Endothelial cell (in vitro differentiated cells): ENCODE data around the gene SELENOO. TPM values are rescaled to one million over a fixed set of nuclear protein-coding genes. Genes with fewer than 3 reads are reported as not detected.

ENCODE experiments used
- DNase-seq: peaks from one replicate; pipeline ENCODE4 v3.0.0; 2021; ENCODE audit warnings: low spot score
- H3K27ac Mint-ChIP-seq: one replicate; pipeline ENCODE4 v1.8.0; 2021; ENCODE audit warnings: mixed read lengths, inconsistent platforms; ENCODE audit not compliant: unreplicated experiment
- H3K27me3 Mint-ChIP-seq: one replicate; pipeline ENCODE4 v1.8.0; 2021; ENCODE audit warnings: mild to moderate bottlenecking, moderate library complexity, mixed read lengths, inconsistent platforms; ENCODE audit not compliant: unreplicated experiment
- H3K36me3 Mint-ChIP-seq: one replicate; pipeline ENCODE4 v1.8.0; 2021; ENCODE audit warnings: mild to moderate bottlenecking, low read depth, mixed read lengths, inconsistent platforms; ENCODE audit not compliant: unreplicated experiment
- H3K4me1 Mint-ChIP-seq: one replicate; pipeline ENCODE4 v1.8.0; 2021; ENCODE audit warnings: mild to moderate bottlenecking, mixed read lengths, inconsistent platforms; ENCODE audit not compliant: unreplicated experiment
- H3K4me3 Mint-ChIP-seq: one replicate; pipeline ENCODE4 v1.8.0; 2021; ENCODE audit warnings: mild to moderate bottlenecking, mixed read lengths, inconsistent platforms; ENCODE audit not compliant: unreplicated experiment
- H3K9me3 Mint-ChIP-seq: one replicate; pipeline ENCODE4 v1.8.0; 2021; ENCODE audit warnings: mixed read lengths, inconsistent platforms; ENCODE audit not compliant: unreplicated experiment
- CTCF ChIP-seq: fragments of 200-600 bp; sonication (generic); IDR thresholded peaks from one replicate; pipeline ENCODE4 v1.5.0; 2021; ENCODE audit warnings: antibody characterized with exemption; ENCODE audit not compliant: unreplicated experiment
- total RNA-seq: library from RNA; stranded (reverse); fragmentation: NEBNext Ultra II Directional; extraction: Animal tissue kit (Norgen Biotek cat#: 25700); gene quantifications from one replicate; pipeline ENCODE4 v1.2.1, GENCODE V29; 2021; ENCODE audit not compliant: unreplicated experiment

SELENOO gene
- total RNA-seq, 1 donor from 2014 or later: 18.7 TPM

DNA sequence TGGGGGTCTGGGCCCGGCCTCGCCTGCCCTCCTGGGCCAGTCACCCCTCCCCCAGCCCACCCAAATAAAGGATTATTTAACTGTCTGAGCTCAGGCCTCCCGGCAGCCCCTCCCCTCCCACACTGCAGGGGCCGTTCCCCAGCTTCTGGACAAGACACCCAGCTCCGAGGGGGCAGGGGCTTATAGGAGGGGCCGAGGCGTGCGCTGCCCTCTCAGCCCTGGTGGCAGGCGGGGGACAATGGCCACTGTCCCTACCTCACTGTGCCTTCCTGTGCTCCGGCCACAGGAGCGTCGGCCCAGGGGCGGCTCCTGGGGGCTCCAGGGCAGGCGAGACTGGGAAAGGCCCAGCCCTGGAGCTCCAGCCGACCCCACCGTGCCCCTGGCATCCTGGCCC is 2.2 kb upstream of the SELENOO start:
- Mint-ChIP-seq H3K36me3 (peaks cover 4% of the 10 kb centered on the region), H3K27ac (no peak overlapping the region), H3K9me3 (no peaks in the 10 kb centered on the region), H3K4me1 (peaks cover 6% of the 10 kb centered on the region), H3K27me3 (peaks cover 7% of the 10 kb centered on the region), H3K4me3 (no peak overlapping the region)
- no peak for TF ChIP-seq CTCF
- DNase-seq: no peak

DNA sequence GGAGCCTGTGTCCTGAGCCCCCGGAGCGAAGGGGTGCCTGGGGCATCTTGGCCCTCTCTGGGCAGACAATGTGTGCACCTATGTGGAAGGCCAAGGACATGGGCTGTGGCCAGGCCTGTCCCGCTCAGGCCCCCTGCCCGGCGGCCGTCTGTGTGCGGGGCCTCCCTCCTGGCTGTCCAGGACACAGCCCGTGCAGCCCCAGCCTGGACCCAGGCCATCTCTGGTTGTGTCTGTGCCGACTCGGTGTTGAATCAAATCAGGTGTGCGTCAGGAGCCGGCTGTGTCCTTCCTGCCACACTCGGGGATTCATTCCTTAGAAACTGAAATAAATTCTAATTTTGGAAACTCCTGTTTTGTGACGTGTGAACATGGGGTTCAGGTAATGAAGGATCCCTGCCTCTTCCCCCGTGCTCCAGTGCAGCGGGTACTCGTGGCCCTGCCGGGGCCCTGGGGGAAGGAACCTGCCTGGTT is 1.5 kb upstream of the SELENOO start:
- DNase-seq: no peak
- H3K9me3 Mint-ChIP-seq: no peaks in the 10 kb centered on the region

DNA sequence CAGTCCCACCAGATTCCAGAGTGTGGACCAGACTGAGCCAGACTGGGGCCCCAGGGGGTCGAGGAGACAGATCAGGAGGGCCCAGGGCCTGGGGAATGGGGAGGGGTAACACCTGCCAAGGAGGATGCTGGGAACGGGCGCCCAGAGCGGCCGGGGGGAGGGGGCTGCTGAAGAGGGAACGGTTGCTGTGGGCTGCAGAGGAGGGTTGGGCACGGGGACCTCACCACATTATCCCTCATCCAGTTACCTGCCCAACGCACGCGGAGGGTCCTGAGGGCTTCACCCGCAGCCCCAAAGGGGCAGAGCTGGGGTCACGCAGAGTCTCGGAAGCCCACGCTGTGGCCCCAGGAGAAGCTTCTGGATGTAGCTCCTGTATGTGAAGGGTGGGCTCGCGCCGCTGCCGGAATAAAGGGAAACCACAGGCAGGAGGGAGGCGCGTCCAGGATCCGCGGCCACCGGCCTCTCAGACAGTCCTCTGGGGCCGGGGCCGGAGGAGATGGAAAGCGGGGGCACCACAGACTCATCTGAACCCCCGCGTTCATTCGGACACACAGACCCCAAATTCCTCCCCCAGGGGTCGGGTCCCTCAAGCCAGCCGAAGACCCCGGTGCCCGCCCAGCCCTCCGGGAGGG is 866 bp upstream of the SELENOO start:
- Mint-ChIP-seq H3K4me3 (peak overlapping the region; percentile 69), H3K9me3 (no peaks in the 10 kb centered on the region), H3K27ac (no peak overlapping the region), H3K36me3 (peaks cover 6% of the 10 kb centered on the region), H3K27me3 (peaks cover 7% of the 10 kb centered on the region), H3K4me1 (peaks cover 6% of the 10 kb centered on the region)
- no peak for TF ChIP-seq CTCF
- no peak for DNase-seq

More for the DNA sequence above, 1.5 kb upstream of the SELENOO start:
- no peak for TF ChIP-seq CTCF
- Mint-ChIP-seq H3K4me3 (no peak overlapping the region), H3K36me3 (peaks cover 4% of the 10 kb centered on the region), H3K27ac (no peak overlapping the region), H3K27me3 (peaks cover 7% of the 10 kb centered on the region), H3K4me1 (peaks cover 6% of the 10 kb centered on the region)

DNA sequence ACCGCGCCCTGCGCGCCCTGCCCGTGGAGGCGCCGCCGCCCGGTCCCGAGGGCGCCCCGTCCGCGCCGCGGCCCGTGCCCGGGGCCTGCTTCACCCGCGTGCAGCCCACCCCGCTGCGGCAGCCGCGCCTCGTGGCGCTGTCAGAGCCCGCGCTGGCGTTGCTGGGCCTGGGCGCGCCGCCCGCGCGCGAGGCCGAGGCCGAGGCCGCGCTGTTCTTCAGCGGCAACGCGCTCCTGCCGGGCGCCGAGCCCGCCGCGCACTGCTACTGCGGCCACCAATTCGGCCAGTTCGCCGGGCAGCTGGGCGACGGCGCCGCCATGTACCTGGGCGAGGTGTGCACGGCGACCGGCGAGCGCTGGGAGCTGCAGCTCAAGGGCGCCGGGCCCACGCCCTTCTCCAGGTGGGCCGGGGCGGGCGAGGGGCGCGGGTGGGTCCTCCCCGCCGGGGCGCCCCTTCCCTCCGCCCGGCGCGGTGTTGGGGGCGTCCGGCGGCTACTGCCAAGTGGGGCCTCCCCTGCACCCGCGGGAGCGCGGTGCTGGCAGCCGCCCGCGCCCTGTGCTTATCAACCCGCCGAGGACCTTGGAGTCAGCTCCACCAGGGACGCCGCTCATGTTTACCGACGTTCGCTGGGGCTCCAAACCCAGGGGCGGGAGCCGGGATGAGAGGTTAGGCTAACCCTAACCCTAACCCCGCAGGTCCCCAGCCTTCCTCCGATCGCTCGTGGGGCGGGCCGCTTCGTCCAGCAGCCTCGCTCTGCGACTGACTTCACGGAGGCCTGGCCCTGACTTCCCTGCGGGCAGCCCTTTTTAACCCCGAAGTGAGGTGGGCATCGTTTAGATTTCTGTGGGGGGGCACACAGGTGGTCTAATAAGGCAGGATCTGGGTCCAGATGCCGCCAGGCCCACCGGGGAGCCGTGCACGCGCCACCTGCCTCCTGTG is 649 bp downstream of the SELENOO start:
- no peak for TF ChIP-seq CTCF
- Mint-ChIP-seq H3K4me1 (peaks cover 6% of the 10 kb centered on the region), H3K9me3 (no peaks in the 10 kb centered on the region), H3K4me3 (peak overlapping the region; percentile 92), H3K36me3 (peaks cover 10% of the 10 kb centered on the region), H3K27ac (peak overlapping the region; percentile 24), H3K27me3 (peaks cover 7% of the 10 kb centered on the region)
- DNase-seq: no peak
